Eye (tissue), 1 donor: ENCODE data around the gene LHX2.

Source experiments
- DNase-seq: peaks from one replicate; pipeline ENCODE4 v3.0.0-alpha.2; 2015

LHX2 gene

DNA sequence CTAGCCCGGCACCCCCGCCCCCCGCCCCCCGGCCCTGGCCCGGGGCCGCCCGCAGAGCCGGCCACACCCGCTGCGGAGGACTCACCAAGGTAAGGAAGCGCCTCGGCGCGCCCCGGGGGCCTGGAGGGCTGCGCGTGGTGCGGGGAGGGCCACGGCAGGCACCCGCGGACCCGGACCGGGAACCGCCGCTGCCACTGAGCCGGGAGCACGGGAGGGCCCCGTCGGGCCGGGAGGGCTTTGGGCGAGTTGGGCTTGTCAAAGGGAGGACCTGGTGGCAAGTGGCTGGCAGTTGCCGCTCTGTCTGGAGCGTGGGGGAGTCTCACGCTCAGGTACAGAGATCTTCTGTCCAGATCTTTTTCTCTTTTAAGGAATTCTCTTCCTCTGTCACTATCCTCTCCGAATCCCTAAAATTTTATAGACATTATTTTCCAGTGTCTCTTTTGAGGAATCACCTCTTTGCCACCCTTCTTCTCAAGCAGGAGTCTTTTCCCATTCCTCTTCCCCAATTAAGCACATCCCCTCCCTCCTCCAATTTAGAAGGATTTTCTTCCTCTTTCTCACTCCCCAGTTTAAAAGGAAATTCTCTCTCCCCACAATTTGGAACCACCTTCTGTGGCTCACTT lies 11.3 kb upstream of the LHX2 start:
- peak; percentile 64 for DNase-seq

DNA sequence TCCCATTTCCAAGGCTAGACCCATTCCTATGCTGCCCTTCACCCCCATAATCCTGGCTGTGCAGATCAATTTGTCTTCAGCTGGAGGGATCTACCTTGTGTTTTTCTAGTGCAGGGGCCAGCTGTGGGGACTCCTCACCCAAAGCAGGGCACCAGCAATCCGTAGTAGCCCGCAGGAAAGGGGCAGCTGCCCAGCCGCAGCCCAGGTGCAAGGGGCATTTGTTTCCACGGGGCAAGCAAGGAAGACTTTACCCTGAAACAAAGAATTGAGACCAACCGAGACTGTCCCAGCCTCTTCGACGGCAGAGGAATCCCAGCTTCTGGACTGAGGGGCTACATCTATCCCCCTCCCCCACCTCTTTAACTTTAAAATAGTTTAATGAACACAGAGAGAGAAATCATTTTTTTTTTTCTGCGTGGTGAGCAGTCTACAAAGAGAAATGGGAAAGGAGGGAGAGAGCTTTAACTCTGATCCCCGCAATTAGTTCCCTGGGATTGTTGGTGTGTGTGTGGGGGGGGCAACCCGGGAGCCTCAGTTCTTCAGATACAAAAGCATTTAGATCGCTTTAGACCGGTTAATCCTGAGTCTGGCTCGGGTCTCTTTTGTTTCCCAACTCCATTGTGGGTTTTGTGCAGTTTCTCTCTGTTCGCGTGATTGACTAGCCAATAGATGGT lies 10.6 kb upstream of the LHX2 start:
- peak; percentile 88 for DNase-seq

DNA sequence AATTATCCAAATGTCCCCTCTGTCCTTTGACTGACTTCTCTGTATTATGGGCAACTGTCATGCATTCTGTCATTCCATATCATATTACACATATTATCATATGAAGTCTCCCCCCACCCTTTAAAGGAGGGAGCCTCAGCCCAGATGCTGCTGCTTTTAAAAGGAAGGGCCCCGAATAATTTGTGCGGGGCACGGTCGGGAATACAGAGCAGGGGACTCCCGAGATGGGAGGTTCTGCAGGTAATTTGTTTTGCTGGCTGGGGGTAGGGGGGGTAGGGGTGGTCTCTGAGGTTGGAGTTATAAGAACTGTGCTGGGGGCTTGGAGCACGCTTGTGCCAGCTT lies 10.1 kb upstream of the LHX2 start:
- no peak for DNase-seq

DNA sequence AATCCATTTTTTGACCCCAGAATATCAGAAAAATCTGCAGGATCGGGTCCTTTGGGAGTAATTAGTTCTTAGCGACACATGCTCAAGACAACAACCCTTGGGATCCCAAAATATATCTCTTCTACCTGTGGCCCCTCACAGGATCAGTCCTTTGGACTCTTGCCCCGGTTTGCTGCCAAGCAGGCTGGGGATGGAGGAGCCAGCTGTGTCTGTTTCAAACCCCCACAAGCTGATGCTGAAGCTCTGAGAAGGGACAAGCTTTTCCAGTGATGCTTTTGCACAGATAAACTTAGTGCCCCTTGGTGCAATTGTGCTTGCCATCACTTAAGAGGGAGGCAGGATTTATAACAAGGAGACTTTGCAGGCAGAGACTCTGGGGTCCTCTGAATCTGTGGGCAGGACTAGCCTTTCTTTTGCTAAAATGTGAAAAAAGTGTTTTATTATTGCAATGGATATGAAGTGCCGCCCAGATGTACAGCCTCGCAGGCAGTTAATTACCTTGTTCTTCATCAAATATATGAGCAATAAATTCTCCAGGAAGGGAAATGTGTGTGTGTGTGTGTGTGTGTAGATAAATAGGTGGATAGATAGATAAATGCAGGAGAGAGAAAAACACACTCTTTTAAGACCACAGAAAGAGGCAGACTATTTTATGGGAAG lies 9.6 kb upstream of the LHX2 start:
- DNase-seq = peak; percentile 47

GRCh38 chr9:124003636-124004349 lies 7.8 kb upstream of the LHX2 start:
- DNase-seq = peak; percentile 24

DNA sequence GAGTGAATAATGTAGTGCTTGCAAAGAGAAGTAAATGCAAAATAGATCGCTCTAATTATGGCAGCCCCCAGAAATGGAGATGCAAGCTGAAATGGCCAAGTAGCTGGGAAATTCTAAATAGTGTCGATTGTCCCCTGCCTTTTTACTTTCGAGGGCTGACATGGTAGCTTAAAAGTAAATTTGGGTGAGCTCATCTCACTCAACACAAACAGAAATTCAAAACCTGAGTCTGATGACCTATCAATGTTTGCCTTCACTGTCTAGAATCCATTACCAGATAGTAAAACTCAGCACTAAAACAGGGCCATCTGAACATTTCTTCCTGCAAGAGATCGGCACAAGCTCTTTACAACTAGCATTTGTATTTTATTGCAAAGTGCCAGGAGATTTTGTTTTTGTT lies 7.0 kb upstream of the LHX2 start:
- peak; percentile 13 for DNase-seq

DNA sequence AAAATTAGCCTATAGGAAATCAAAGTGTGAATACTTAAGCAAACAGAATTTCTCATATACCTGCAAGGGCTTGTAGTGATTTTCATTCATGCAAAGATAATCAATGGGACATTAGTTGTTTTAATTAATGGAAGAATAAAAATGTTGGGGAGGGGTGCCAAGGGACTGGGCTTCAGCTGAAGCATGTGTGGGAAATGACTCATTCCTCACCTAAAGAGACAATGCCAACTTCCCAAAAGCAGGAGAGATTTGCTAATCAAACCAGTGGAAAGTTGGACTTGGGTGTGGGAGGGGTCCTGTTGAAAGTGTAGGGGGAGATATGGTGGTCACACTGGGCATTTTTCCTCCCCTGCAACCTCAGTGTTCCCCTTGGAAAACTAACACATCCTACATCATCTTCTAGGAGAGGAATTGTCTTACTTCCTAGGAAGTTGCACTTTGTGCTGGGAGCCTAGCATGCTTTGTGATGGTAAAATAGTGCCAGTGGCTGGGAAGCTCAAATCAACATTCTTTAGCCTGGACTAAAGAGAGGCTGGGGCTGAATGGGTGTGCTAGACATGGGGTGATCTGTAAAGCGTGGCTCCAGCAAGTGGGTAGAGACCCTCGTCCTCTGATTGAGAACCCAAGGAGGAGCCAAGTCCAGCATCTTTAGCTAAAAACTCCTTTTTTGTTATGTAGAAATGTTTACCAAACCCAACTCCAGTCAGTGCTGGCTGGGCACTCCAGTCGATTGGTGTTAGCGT lies 6.4 kb upstream of the LHX2 start:
- peak; percentile 6 for DNase-seq

DNA sequence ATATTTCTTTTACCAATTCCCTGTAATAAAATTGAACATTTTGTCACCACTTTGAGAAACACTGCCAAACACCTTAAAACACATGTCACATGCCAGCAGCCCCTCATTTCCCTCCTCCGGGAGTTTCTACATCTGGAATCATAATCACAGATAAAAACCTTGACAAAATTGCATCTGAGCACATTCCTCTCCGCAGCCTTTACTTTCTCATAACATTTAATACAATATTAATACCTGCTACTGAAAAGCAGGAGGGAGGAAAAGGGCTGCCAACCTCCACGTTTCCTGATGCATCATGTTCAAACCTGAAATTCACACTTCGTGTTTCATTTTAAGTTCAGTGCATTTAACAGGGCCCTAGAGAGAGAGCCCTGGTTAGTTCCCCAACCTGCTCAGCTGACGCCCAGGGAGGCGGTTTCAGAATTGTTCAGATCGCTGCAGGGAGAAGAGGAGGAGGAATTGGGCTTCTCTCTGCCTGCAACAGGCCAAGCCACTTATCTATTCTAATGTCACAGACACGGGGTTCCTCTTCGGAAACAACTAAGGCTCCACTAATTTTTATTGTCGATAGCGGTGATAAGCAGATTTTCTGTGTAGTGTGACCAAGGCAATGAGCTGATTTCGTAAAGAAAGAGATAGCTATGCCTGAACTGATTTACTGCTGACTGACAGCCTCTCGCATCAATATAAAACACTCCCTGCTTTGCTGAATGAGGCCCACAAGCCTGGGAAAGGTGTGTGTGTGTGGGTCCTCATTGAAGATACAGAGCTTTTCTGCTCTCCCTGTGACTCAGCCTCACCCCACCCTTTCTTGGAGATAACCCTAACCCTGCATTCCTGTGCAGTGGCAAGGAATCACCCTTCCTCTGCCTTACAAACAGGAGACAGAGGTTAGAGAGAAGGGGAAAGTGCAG lies 4.9 kb upstream of the LHX2 start:
- DNase-seq = peak; percentile 57

DNA sequence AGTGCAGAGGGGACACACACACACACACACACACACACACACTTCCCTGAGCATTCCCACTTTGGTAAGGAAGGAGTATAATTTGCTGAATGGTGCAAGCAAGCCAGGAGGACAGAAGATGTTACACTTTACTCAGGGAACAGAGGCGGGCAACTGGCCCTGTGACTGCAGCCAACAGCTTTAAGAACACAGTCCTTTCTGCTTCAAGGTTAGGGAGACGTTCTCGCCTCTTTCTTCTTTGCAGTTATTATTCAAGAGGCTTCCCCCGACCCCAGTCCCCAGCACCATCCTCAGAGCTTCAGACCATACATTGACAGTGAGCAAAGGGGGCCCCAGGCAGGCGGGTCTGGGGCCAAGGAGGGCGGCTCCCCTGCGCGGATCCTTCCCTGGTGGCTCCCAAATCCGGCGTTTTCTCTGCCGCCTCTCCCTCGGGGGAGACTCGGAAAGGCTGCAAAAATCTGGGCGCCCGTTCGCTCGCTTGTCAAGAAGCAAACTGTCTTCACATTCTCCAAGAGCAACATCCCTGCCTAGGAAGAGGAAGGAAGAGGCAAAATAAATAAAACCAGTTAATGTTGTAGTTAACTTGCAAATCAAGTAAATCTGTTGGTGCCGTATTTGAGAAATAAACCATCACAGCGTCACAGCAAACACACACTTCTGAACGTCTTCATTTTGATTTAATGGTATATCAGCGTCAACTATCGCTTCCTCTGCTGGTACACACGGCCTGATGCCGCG lies 3.8 kb upstream of the LHX2 start:
- no peak for DNase-seq

DNA sequence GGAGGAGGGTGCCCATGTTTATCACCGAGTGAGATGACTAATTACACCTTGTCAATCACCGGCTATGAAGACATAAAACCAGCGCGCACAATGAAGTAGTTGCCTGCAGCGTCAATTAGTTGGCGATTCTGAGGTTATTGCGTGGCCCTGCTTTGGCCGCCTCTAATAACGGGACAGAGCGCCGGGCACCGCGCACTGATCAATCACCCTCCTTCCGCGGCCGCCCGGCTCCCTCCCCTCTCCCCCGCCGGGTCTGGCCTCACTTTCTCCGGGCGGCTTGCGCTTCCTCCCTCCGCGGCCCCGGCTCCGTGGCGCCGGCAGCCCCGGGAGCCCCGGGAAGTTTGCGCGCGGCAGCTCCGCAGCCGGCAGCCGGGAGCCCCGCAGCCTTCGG lies 3.3 kb upstream of the LHX2 start:
- no peak for DNase-seq

GRCh38 chr9:124008694-124009530 lies 2.7 kb upstream of the LHX2 start:
- peak; percentile 82 for DNase-seq

- peak; percentile 79 for DNase-seq
Observed at GRCh38 chr9:124009531-124010217, 1.9 kb upstream of the LHX2 start.

DNA sequence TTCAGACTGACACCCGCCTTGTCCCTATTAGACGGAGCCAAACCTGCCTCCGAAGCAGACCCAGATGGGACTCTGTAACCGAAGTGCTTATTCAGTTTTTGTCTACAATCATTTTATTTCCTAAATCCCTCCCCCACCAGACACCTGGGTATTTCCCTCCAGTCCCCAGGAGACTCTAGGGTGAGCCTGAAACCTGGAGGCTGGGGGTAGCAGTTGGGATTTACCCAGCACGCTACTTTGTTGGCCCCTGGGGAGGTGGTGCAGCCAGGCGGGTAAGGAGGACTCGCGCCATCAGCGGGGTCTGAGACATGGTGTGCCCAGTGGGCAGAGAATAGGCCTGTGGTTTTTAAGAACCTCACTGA lies 1.3 kb upstream of the LHX2 start:
- no peak for DNase-seq

DNA sequence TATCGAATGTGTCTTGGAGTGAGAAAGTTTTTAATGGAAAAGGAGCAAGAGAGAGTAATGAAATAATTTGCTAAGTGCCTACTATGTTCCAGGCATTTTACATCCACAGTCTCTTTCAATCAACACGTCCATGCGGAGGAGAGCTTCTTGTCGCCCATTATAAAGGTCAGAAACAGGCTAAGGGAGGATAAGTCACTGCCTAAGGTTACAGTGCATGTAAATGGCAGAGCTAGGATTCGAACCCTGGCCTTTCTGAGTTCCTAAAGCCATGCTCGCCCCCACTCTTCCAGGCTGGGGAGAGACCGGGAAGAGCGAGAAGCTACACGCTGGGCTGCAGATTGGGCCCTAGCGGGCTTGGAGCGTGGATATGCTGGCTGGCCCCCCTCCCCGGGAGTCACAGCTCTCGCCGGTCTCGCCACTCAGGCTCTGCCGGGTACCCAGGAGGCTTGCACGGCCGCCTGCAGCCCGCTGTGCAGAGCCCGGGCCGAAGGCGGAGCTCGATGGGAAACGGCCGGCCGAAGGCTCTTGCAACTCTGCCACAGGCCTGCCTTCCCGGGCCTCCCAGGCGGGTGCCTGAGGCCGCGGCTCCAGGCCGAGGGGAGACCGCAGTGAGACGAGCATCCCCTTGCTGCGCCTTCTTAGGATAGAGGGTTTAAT lies 775 bp upstream of the LHX2 start:
- DNase-seq = no peak

GRCh38 chr9:124012368-124013301 lies 1.1 kb downstream of the LHX2 start:
- DNase-seq = peak; percentile 64

DNA sequence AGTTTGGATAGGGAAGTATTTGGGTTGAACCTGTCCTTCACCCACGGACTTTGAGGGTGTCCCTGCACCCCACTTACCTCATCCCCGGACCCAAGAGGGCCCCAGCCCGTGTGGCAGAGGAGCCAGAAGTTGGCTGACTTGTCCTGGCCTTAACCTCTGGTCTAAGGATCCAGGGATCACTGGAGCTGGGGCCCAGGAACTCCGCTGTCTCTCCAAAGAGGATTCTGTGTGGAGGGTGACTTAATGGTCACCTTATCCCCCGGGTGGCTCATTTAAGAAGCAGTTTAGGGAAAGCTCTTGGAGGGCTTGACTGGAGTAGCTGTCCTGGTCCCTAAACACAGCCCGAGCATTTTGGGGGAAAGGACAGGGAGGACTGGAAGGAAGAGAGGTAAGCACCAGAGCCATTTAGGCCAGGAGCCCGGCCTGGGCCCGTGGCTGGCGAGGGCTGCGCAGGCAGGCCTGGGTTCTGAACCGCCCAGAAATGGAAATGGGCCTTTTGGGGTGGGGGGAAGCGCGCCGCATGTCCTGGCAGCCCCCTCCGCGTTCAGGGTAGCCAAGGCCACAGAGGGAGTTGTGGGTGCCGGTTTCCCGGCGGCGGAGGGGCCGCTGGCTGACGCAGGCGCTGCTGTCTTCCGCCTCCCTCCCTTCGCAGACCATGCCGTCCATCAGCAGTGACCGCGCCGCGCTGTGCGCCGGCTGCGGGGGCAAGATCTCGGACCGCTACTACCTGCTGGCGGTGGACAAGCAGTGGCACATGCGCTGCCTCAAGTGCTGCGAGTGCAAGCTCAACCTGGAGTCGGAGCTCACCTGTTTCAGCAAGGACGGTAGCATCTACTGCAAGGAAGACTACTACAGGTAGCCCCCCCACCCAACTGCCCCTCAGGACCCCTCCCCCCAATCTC lies 2.0 kb downstream of the LHX2 start:
- peak; percentile 69 for DNase-seq
